ENCODE measurements around the gene DGCR2.
"Not testable (repeated sequence)": the region's sequence is repeated elsewhere in the genome, so short reads cannot be mapped to it uniquely, and the experiment has no call there.

Gene DGCR2

DNA sequence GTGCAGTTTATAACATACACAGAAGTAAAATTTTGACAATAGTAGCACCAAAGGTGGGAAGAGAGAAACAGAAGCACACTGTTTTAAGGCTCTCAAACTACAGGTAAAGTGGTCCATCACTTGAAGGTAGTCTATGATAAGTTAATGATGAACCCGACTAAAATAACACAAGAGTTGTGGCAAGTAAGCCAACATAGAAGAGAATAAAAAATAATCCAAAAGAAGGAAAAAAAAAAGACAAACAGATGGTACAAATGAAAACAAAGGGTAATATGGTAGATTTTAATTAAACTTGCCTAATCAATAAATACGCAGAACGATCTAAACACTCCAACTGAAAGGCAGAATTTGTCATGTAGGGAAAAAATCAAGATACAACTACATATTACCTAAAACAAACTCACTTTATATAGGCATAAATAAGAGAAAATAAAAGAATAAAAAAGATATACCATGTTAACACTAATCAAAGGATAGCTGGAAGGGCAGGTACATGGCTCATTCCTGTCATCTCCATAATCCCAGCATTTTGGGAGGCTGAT, 31.6 kb downstream of the DGCR2 start:
- H3K4me3 ChIP-seq: no peak overlapping the region

DNA sequence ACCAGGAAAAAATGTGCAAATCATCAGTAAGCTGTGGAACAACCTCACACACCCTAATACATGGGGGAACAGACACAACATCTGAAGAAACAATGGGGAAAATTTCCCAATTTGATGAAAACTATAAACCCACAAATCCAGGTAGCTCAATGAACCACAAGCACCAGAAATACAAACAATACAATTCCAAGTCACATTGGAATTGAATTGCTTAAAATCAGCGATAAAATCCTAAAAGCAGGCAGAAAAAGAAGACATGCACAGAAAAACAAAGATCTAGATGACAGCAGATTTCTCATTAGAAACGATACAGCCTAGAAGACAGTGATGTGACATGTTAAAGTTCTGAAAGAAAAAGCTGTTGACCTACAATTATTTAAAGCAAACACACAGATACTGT, 32.0 kb downstream of the DGCR2 start:
- peaks cover 0 to 15% (median 3%) of the 10 kb centered on the region in 11 experiments; a peak in 8 of 22 replicates for H4K20me1 ChIP-seq
- H3K27me3 ChIP-seq: no peaks in the 10 kb centered on the region
- H3K9ac ChIP-seq: no peak overlapping the region
- no peak for TF ChIP-seq Cebpa-rat (IDR thresholded peaks at IDR 0.05)
- H3K4me1 ChIP-seq: peaks cover 35 to 73% (median 57%) of the 10 kb centered on the region in 10 experiments
- no peak overlapping the region for H3K4me2 ChIP-seq
- no peak overlapping the region for H3K4me3 ChIP-seq
- H3K27ac ChIP-seq: no peak overlapping the region
- peaks cover 0 to 9% (median 0%) of the 10 kb centered on the region in 11 experiments; a peak in 2 of 22 replicates for H3K9me3 ChIP-seq (replicated peaks in 1 of 11)
- peaks cover 15 to 65% (median 42%) of the 10 kb centered on the region in 11 experiments; a peak in 21 of 22 replicates for H3K36me3 ChIP-seq

More for the DNA sequence above, 31.6 kb downstream of the DGCR2 start:
- peaks cover 0 to 12% (median 0%) of the 10 kb centered on the region in 11 experiments; a peak in 7 of 22 replicates for H4K20me1 ChIP-seq
- no peak overlapping the region for H3K27ac ChIP-seq
- peaks cover 15 to 69% (median 43%) of the 10 kb centered on the region in 11 experiments; a peak in 21 of 22 replicates for H3K36me3 ChIP-seq
- H3K9me3 ChIP-seq (replicated peaks in 1 of 11): peaks cover 0 to 9% (median 0%) of the 10 kb centered on the region in 11 experiments; a peak in 2 of 22 replicates
- no peaks in the 10 kb centered on the region for H3K27me3 ChIP-seq
- no peak for TF ChIP-seq Cebpa-rat (IDR thresholded peaks at IDR 0.05)
- H3K9ac ChIP-seq: no peak overlapping the region; a peak in 1 of 22 replicates
- no peak overlapping the region for H3K4me2 ChIP-seq
- H3K4me1 ChIP-seq: peaks cover 30 to 68% (median 52%) of the 10 kb centered on the region in 10 experiments

DNA sequence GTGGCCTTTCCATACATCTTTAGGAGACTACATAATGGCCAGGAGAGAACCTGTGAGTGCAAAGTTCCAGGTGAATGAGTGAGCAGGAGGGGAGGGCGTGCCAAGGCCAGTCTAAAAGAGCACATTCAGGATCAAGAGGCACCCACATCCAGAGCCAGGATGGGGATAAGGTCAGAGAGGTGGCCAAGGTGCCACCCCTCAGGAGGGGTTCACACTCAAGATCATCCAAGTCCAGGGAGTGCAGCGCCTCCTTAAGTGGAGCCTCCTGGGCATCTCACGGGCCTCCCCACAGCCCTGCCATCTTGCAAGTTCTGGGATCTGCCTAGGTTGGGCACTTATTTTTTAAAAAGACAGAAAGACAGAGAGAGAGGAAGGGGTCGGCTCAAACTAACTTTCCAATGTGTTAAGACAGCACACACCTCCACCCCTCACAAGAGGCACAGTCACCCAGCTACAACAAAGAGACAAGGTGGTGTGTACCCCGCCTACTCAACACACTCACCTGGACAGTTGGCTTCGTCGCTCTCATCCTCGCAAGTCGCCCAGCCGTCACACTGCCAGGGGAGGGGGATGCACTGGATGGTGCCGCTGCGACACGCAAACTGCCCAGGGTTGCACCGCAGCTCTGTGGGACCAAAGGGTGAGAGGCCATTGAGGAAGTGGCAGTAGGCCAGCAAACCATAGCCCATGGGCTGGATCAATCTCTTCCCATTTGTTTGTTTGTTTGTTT, 33.2 kb downstream of the DGCR2 start:
- Histone ChIP-seq H4K20me1 (peaks cover 0 to 16% (median 3%) of the 10 kb centered on the region in 11 experiments; a peak in 8 of 22 replicates), H3K27ac (peak overlapping the region in 8 of 11 experiments; percentile 32 to 97 (median 95); a peak in 13 of 22 replicates), H3K4me2 (peak overlapping the region in 8 of 11 experiments; percentile 9 to 97 (median 92); a peak in 12 of 22 replicates), H3K4me3 (no peak overlapping the region), H3K9me3 (replicated peaks in 1 of 11) (no peaks in the 10 kb centered on the region; a peak in 1 of 22 replicates), H3K27me3 (no peaks in the 10 kb centered on the region), H3K4me1 (peaks cover 41 to 79% (median 63%) of the 10 kb centered on the region in 10 experiments), H3K9ac (no peak overlapping the region), H3K36me3 (peaks cover 8 to 54% (median 31%) of the 10 kb centered on the region in 11 experiments; a peak in 20 of 22 replicates)
- TF ChIP-seq Cebpa-rat (IDR thresholded peaks at IDR 0.05): no peak

DNA sequence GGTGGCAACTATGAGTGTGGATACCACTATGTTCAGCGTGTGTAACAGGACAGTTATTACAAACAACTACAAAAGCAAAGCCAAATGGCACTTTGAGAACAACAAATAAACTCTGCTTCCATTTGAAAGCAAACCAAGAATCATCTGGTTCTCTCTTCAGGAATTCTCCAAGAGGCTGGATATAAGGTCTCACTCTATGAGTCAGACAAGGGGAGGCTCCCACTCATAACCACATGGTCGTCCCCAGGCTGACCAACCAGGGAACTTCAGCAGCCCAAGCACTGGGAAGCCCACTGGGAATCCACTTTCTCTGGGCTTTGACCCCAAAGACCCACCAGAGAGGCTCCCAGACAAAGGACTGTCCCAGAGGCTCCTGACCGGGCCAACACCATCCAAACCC, 35.3 kb downstream of the DGCR2 start:
- Histone ChIP-seq H3K4me1 (peaks cover 35 to 68% (median 50%) of the 10 kb centered on the region in 10 experiments), H3K9me3 (replicated peaks in 1 of 11) (no peaks in the 10 kb centered on the region; a peak in 1 of 22 replicates), H3K36me3 (peaks cover 11 to 58% (median 39%) of the 10 kb centered on the region in 11 experiments; a peak in 21 of 22 replicates), H3K4me2 (peak overlapping the region; percentile 88 to 97 (median 93)), H3K4me3 (0 out of 20 replicates have a peak overlapping the region, but pooled peaks of 3 of the 10 experiments have one; percentile 2 to 61 (median 36)), H4K20me1 (peaks cover 0 to 9% (median 0%) of the 10 kb centered on the region in 11 experiments; a peak in 5 of 22 replicates), H3K27me3 (no peaks in the 10 kb centered on the region), H3K27ac (peak overlapping the region; percentile 58 to 98 (median 95); a peak in 21 of 22 replicates), H3K9ac (peak overlapping the region in 9 of 11 experiments; percentile 65 to 87 (median 84); a peak in 19 of 22 replicates)
- TF ChIP-seq Cebpa-rat (IDR thresholded peaks at IDR 0.05): no peak

DNA sequence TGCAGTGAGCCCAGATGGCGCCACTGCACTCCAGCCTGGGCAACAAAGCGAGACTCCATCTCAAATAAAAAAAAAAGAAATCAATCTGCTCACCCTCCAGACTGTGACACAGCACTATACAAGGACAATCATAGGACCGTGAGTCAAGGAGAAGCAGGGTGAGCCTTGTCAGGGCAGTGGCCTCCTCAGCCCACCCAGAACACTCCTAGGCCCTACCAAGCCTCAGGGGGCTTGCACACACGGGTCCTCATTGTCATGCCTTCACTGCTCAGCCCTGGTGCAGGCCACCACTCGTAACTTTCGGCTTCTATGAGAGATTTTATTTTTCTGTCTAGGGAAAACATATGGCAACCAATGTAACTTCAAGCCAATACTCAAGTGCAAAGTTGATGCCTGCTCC, 35.8 kb downstream of the DGCR2 start:
- Histone ChIP-seq H3K27ac (peak overlapping the region; percentile 58 to 98 (median 95)), H3K9ac (peak overlapping the region; percentile 56 to 87 (median 81); a peak in 21 of 22 replicates), H3K27me3 (no peaks in the 10 kb centered on the region)

DNA sequence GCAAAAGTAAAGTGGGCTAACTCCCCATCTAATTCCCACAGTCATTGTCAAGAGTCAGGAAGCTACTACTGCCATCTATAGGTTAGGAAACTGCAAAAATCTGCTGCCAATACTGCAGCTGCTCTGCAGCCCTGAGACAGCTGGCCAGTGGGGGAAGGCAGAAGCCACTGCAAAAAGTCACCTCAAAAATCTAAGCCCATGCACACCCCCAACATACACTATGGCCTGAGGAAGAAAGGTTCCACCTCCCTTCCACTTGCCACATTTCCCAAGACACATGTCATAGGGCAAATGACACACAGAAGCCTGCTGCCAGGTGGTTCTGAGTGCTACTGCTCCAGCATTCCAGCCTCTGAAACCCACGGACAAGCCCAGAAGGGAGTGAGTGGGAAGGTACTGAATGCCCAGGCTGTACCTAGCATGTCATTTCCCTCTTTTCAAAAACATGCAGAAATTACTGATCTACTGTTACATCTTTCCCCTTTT, 36.9 kb downstream of the DGCR2 start:
- Histone ChIP-seq H3K4me3 (peak overlapping the region; percentile 4 to 61 (median 46); a peak in 15 of 20 replicates), H3K36me3 (peaks cover 25 to 66% (median 51%) of the 10 kb centered on the region in 11 experiments), H3K9me3 (replicated peaks in 1 of 11) (no peaks in the 10 kb centered on the region; a peak in 1 of 22 replicates), H3K27ac (peak overlapping the region; percentile 58 to 98 (median 95); a peak in 21 of 22 replicates), H3K27me3 (no peaks in the 10 kb centered on the region), H3K4me1 (peaks cover 35 to 71% (median 50%) of the 10 kb centered on the region in 10 experiments), H3K9ac (peak overlapping the region; percentile 20 to 87 (median 81); a peak in 21 of 22 replicates), H4K20me1 (peaks cover 0 to 9% (median 0%) of the 10 kb centered on the region in 11 experiments; a peak in 5 of 22 replicates), H3K4me2 (peak overlapping the region; percentile 88 to 97 (median 93))
- no peak for TF ChIP-seq Cebpa-rat (IDR thresholded peaks at IDR 0.05)

More for the DNA sequence above, 35.8 kb downstream of the DGCR2 start:
- Histone ChIP-seq H3K9me3 (replicated peaks in 1 of 11) (no peaks in the 10 kb centered on the region; a peak in 1 of 22 replicates), H3K4me2 (peak overlapping the region; percentile 88 to 97 (median 93)), H3K36me3 (peaks cover 14 to 58% (median 44%) of the 10 kb centered on the region in 11 experiments), H3K4me1 (peaks cover 35 to 63% (median 49%) of the 10 kb centered on the region in 10 experiments), H3K4me3 (peak overlapping the region in 5 of 10 experiments; percentile 2 to 61 (median 36); a peak in 7 of 20 replicates), H4K20me1 (peaks cover 0 to 9% (median 0%) of the 10 kb centered on the region in 11 experiments; a peak in 5 of 22 replicates)
- no peak for TF ChIP-seq Cebpa-rat (IDR thresholded peaks at IDR 0.05)

DNA sequence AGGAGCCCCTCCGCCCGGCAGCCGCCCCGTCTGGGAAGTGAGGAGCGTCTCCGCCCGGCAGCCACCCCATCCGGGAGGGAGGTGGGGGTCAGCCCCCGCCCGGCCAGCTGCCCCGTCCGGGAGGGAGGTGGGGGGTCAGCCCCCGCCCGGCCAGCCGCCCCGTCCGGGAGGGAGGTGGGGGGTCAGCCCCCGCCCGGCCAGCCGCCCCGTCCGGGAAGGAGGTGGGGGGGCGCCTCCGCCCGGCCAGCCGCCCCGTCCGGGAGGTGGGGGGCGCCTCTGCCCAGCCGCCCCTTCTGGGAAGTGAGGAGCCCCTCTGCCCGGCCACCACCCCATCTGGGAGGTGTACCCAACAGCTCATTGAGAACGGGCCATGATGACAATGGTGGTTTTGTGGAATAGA, 37.6 kb downstream of the DGCR2 start:
- Histone ChIP-seq H4K20me1 (peaks cover 0 to 10% (median 0%) of the 10 kb centered on the region in 11 experiments; a peak in 6 of 22 replicates), H3K36me3 (peaks cover 32 to 69% (median 55%) of the 10 kb centered on the region in 11 experiments), H3K4me2 (peak overlapping the region; percentile 88 to 97 (median 93); a peak in 19 of 22 replicates), H3K9ac (peak overlapping the region in 8 of 11 experiments; percentile 79 to 87 (median 85); a peak in 13 of 22 replicates), H3K27ac (peak overlapping the region in 9 of 11 experiments; percentile 86 to 98 (median 95); a peak in 18 of 22 replicates), H3K4me1 (peaks cover 35 to 69% (median 48%) of the 10 kb centered on the region in 10 experiments)
- not testable (repeated sequence) for H3K4me3 ChIP-seq; H3K9me3 ChIP-seq (replicated peaks in 1 of 11); H3K27me3 ChIP-seq

DNA sequence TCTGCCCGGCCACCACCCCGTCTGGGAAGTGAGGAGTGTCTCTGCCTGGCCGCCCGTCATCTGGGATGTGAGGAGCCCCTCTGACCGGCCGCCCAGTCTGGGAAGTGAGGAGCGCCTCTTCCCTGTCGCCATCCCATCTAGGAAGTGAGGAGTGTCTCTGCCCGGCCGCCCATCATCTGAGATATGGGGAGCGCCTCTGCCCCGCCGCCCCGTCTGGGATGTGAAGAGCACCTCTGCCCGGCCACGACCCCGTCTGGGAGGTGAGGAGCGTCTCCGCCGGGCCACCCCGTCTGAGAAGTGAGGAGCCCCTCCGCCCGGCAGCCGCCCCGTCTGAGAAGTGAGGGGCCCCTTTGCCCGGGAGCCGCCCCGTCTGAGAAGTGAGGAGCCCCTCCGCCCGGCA, 38.1 kb downstream of the DGCR2 start:
- not testable (repeated sequence) for H3K4me3 ChIP-seq; H3K27me3 ChIP-seq; H3K4me2 ChIP-seq; H3K9me3 ChIP-seq (replicated peaks in 1 of 11)
- Histone ChIP-seq H4K20me1 (peaks cover 0 to 12% (median 0%) of the 10 kb centered on the region in 11 experiments; a peak in 6 of 22 replicates), H3K4me1 (peaks cover 35 to 64% (median 45%) of the 10 kb centered on the region in 10 experiments), H3K27ac (peak overlapping the region in 8 of 11 experiments; percentile 67 to 96 (median 77); a peak in 16 of 22 replicates), H3K36me3 (peaks cover 34 to 69% (median 55%) of the 10 kb centered on the region in 11 experiments), H3K9ac (peak overlapping the region in 3 of 11 experiments; percentile 32 to 47 (median 41); a peak in 4 of 22 replicates)

Data from BLaER1 treated with 17β-estradiol and CSF1 and Interleukin-3, amounts not matched to agents 10 nM and 100 nM (cell line).